ENCODE data around the gene CCL22.

The CCL22 gene

DNA sequence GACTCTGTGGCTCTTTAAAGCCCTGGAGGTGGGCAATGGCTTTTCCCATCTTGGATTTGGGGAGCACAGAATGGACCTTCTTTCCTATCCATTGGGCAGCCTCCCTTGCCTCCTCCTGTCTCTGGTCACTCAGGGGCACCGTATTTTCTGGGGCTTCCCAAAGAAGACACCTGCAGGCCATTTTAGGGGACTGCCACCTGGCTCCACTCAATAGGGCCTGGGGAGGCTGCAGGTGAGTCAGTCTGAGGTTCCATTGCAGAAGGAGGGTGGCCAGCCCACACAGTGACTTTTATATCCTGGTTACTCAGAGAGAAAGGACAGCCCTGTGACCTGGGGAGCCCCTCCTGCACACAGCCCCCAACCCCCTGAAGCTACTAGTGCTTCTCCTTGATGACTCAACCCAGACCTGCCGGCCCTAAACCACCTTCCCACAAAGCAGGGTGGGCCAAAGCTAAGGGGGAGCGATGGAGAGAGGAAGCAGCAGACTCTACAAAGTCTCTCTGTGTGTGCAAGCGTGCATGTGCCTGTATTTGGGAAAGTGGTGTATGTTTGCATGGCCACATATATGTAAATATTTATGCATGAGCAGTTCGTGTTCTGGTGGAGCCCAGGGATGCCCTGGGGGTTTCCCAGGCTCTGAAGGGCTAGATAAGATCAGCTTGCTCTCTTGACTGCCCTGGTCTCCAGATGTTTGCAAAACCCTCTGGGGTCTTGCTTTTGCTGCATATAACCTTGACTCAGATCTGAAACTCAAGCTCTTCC is 18.7 kb downstream of the CCL22 start:
- FAIRE-seq: no peak

- no peak for FAIRE-seq
These were observed 21.0 kb downstream of the CCL22 start for GRCh38 chr16:57379579-57379978.

GRCh38 chr16:57380671-57381462 is 22.3 kb downstream of the CCL22 start:
- no peak for FAIRE-seq

DNA sequence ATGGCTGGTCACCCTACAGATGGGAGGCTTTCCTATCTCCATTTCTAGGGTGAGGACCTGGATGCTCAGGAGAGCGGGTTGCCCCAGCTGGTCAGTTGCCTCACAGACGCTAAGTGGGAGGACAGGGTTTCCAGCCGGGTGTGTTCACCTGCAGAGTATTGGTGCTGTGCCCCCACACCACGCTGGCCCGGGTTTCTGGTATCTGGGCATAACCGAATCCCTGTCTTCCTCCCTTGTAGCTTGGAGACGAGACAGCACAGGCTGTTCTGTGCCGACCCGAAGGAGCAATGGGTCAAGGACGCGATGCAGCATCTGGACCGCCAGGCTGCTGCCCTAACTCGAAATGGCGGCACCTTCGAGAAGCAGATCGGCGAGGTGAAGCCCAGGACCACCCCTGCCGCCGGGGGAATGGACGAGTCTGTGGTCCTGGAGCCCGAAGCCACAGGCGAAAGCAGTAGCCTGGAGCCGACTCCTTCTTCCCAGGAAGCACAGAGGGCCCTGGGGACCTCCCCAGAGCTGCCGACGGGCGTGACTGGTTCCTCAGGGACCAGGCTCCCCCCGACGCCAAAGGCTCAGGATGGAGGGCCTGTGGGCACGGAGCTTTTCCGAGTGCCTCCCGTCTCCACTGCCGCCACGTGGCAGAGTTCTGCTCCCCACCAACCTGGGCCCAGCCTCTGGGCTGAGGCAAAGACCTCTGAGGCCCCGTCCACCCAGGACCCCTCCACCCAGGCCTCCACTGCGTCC is 23.4 kb downstream of the CCL22 start:
- no peak for FAIRE-seq

DNA sequence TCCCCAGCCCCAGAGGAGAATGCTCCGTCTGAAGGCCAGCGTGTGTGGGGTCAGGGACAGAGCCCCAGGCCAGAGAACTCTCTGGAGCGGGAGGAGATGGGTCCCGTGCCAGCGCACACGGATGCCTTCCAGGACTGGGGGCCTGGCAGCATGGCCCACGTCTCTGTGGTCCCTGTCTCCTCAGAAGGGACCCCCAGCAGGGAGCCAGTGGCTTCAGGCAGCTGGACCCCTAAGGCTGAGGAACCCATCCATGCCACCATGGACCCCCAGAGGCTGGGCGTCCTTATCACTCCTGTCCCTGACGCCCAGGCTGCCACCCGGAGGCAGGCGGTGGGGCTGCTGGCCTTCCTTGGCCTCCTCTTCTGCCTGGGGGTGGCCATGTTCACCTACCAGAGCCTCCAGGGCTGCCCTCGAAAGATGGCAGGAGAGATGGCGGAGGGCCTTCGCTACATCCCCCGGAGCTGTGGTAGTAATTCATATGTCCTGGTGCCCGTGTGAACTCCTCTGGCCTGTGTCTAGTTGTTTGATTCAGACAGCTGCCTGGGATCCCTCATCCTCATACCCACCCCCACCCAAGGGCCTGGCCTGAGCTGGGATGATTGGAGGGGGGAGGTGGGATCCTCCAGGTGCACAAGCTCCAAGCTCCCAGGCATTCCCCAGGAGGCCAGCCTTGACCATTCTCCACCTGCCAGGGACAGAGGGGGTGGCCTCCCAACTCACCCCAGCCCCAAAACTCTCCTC is 24.1 kb downstream of the CCL22 start:
- no peak for FAIRE-seq

- FAIRE-seq: no peak
These were observed 25.0 kb downstream of the CCL22 start for GRCh38 chr16:57383276-57384247.

DNA sequence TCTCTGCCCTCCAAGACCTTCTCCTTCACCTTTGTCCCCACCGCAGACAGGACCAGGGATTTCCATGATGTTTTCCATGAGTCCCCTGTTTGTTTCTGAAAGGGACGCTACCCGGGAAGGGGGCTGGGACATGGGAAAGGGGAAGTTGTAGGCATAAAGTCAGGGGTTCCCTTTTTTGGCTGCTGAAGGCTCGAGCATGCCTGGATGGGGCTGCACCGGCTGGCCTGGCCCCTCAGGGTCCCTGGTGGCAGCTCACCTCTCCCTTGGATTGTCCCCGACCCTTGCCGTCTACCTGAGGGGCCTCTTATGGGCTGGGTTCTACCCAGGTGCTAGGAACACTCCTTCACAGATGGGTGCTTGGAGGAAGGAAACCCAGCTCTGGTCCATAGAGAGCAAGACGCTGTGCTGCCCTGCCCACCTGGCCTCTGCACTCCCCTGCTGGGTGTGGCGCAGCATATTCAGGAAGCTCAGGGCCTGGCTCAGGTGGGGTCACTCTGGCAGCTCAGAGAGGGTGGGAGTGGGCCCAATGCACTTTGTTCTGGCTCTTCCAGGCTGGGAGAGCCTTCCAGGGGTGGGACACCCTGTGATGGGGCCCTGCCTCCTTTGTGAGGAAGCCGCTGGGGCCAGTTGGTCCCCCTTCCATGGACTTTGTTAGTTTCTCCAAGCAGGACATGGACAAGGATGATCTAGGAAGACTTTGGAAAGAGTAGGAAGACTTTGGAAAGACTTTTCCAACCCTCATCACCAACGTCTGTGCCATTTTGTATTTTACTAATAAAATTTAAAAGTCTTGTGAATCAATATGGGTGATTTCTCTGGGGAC is 25.9 kb downstream of the CCL22 start:
- FAIRE-seq: no peak

GRCh38 chr16:57385083-57385482 is 26.5 kb downstream of the CCL22 start:
- FAIRE-seq: no peak

DNA sequence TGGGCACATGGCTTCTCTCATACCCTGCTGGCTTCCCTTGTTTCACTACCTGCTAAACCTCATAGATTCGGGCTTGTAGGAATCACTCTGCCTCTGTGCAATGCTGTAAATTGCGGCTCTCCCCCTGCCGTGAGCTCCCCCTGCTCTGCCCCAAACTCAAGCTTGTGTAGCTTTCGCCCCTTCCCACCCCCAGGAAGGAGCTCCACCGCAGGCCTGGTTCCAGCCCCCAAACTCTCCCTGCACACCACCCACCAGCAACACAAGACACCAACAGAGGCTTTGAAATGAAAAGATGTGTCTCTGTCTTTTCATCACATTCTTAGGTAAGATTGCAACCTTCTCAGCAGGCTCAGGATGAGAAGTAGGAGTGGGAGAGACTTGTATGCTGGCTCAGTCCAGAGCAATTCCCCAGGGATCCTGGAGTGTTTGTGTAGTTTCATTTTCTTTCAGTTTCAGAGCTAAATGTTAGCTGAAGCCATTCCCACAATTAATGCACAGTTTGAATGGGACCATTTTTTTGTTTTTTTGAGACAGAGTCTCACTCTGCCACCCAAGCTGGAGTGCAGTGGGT is 27.9 kb downstream of the CCL22 start:
- peak; percentile 97 for FAIRE-seq

DNA sequence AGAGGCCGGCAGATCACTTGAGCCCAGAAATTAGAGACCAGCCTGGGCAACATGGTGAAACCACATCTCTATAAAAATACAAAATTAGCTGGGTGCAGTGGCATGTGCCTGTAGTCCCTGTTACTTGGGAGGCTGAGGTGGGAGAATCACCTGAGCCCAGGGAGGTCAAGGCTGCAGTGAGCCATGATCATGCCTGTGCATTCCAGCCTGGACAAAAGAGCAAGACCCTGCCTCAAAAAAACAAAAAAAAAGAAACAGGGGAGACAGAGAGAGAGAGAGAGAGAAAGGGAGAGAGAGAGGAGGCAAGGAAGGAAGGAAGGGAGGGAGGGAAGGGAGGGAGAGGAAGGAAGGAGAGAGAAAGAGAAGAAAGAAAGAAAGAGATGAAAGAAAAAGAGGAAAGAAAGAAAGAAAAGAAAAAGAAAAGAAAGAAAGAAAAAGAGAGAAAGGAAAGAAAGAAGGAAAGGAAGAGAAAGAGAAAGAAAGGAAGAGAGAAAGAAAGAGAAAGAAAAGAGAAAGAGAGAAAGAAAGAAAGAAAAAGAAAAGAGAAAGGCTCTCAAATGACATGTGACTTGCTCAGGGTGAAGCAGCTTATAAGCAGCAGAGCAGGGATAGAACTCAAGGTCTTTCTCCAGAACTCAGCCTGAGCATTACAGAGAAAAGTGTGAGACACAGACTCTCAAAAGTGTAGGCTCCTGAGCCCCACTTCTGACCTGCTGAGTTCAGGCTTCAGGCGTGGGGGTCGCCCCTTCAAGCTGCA is 29.2 kb downstream of the CCL22 start:
- FAIRE-seq: no peak

DNA sequence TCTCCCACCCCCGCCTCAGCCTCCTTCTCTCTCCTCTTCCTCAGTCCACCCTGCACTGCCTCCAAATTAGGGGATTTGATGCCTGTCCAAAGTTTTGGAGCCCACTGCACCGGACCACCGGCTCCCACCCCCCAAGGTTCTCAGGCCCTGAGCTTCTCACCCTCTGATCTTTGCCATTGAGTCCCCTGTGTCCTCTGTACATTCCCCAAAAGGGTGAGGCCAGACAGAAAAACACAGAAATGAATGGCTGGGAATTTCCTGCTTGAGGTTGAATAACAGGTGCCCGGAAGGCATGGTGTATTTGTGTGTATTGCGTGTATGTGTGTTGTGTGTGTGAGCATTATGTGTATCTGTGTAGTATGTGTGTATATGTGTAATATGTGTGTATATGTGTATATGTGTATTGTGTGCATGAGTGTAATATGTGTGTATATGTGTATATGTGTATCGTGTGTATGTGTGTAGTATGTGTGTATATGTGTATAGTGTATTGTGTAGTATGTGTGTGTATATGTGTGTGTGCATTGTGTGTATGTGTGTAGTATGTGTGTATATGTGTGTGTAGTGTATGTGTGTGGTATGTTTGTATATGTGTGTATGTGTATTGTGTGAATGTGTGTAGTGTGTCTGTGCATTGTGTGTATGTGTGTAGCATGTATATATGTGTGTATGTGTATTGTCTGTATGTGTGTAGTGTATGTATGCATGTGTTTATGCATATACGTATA is 29.9 kb downstream of the CCL22 start:
- FAIRE-seq: no peak

DNA sequence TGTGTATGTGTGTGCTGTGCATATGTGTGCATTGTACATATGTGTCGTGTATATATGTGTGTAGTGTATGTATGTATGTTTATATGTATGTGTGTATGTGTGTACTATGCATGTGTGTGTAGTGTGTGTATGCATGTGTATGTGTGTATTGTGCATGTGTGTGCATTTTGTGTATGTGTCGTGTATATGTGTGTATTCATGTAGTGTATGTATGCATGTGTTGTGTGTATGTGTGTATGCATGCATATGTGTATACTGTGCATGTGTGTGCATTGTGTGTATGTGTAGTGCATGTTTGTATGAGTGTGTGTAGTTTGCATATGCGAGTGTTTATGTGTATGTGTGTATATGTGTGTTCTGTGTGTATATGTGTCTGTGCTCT is 30.5 kb downstream of the CCL22 start:
- no peak for FAIRE-seq

DNA sequence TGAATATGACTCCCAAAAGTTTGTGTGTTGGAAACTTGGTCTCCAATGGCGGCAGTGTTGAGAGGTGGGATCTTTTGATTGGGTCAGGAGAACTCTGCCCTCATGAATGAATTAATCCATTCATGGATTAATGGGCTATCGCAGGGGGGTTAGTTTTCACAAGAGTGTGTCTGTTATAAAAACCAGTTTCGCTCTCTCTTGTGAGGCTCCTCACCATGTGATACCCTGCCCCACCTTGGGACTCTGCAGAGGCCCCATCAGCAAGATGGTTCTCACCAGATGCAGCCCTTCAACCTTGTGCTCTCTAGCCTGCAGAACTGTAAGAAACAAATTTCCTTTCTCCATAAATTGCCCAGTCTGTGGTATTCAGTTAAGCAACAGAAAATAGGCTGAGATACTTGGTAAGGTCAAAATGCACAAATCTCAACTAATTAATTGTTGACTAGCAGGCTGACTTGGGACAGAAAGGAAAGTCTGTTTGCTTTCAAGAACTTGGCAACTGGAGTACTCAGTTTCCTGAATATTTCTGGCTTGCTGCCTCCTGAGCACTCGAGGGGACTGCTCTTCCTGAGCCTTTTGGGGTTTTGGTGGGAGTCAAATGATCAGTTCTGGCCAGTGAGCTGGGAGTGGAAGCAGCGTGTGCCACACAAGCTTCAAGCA is 32.2 kb downstream of the CCL22 start:
- no peak for FAIRE-seq

DNA sequence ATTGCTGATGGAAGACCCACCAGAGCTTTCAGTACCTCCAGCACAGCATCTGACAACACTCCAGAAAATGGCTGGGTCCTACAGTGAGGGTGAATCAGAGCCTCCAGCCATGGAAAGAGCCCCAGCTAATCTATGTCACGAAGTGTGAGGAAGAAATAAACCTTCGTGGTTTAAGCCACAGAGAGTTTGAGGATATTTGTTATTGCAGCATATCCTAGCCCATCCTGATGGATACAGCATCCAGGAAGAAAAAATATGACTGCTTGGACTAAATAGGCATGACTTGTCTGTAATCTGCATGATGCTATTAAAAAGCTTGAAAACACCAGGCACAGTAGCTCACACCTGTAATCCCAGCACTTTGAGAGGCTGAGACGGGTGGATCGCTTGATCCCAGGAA is 32.7 kb downstream of the CCL22 start:
- FAIRE-seq: no peak

- no peak for FAIRE-seq
These were observed 33.1 kb downstream of the CCL22 start for GRCh38 chr16:57391708-57392107.

GRCh38 chr16:57392694-57393093 is 34.1 kb downstream of the CCL22 start:
- no peak for FAIRE-seq

DNA sequence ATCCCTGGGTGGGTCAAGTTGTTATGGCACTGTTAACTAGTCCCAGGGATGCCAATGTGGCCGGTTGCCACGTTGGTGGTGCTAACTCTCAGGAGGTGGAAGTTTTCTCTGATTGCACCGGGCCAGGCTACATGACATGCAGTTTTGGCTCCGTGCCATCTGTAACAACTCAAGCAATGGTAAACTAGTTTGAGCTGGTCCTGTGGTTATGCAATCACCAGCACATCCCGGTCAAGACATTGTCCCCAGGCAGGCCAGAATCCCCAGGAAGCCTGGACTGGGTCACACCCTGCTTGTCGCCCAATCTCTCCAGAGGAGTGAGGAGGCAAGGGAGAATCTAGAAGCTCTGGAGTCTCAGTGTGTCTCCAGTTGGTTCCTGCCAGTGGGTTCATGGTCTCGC is 35.9 kb downstream of the CCL22 start:
- no peak for FAIRE-seq

GRCh38 chr16:57395026-57395425 is 36.4 kb downstream of the CCL22 start:
- FAIRE-seq: no peak
